ENCODE measurements around the gene FIBP. TPM values are rescaled to one million over a fixed set of nuclear protein-coding genes. Genes with fewer than 3 reads are reported as not detected.

FIBP gene
- total and polyA plus RNA-seq, 2 of the 8 experiments (the other 6 are each of a cell fraction or from before 2014, with no cell fraction given): 74.3 to 173 TPM

DNA sequence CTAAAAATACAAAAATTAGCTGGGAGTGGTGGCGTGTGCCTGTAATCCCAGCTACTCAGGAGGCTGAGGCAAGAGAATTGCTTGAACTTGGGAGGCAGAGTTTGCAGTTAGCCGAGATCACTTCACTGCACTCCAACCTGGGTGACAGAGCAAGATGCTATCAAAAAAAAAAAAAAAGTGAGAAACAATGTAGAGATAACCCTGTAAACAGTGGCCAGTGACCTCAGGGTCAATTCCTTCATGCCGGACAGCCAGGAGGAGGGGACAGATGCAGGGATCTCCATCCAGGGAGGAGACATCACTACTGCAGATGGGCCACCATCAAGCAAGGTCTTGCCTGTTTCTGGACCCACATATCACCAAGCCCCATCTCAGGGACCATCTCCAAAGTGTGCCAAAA is 40.5 kb downstream of the FIBP start:
- no peak overlapping the region for H2BK5ac ChIP-seq (ENCODE audit: low read depth, low read length)
- no peaks in the 10 kb centered on the region for H3K79me1 ChIP-seq (ENCODE audit: low read depth, low read length)
- no peak overlapping the region for H2BK15ac ChIP-seq (ENCODE audit: low read length)
- no peak overlapping the region for H3K4me3 ChIP-seq (ENCODE audit: extremely low read depth in 1 of 4, insufficient read depth in 2 of 4, low read depth in 3 of 4, low read length in 4 of 4)
- no peak overlapping the region for H3K27ac ChIP-seq (ENCODE audit: low read depth, low read length)
- H3K4ac ChIP-seq (replicated peaks; ENCODE audit: insufficient read length, low read depth, low read length): no peak overlapping the region
- 78% methylated on average over 3 of the region's 3 CpGs; no CpG with 5 or more reads in 1 of the 2 experiments for WGBS, 2 experiments (ENCODE audit: extremely low coverage in 1 of 2, insufficient coverage in 1 of 2, insufficient read length in 1 of 2, insufficient replicate concordance in 2 of 2, low coverage in 1 of 2, low lambda C conversion rate in 2 of 2, missing lambda C conversion rate in 1 of 2)
- H3K18ac ChIP-seq (ENCODE audit: extremely low read depth, low read length): no peak overlapping the region
- DNase-seq (ENCODE audit: low read depth in 1 of 2, low spot score in 2 of 2) (no peak), FAIRE-seq (no peak)
- H3K4me1 ChIP-seq (replicated peaks in 1 of 4; ENCODE audit: control insufficient read depth in 3 of 4, insufficient read depth in 4 of 4, low read length in 3 of 4): peaks cover 0 to 4% (median under 1%) of the 10 kb centered on the region in 4 experiments; a peak in 4 of 7 replicates
- H2BK120ac ChIP-seq (replicated peaks; ENCODE audit: low read depth, low read length): no peak overlapping the region
- no peak overlapping the region for H3K14ac ChIP-seq (ENCODE audit: insufficient read length)
- H3K27me3 ChIP-seq (replicated peaks in 1 of 4; ENCODE audit: control insufficient read depth in 3 of 4, extremely low read depth in 1 of 4, insufficient read depth in 3 of 4, low read length in 3 of 4): no peaks in the 10 kb centered on the region; a peak in 1 of 7 replicates
- H3K79me2 ChIP-seq (ENCODE audit: control insufficient read depth in 1 of 2, insufficient read depth in 2 of 2, low read length in 2 of 2): no peaks in the 10 kb centered on the region
- H3K23me2 ChIP-seq (ENCODE audit: low read depth, low read length): no peaks in the 10 kb centered on the region
- no peak overlapping the region for H2AFZ ChIP-seq (ENCODE audit: low read length)
- no peak overlapping the region for H3K4me2 ChIP-seq (ENCODE audit: insufficient read depth in 1 of 2, low read depth in 2 of 2, low read length in 2 of 2)
- ChIA-PET CTCF (ENCODE audit: partially characterized antibody) (interaction anchor here (0.7 to 15.2 kb wide), 6 partner anchors 14 to 205 kb away, joined by 4 to 283 read pairs (median 28); partner anchors contain the start of genes CCDC85B, CFL1, CTSW and FIBP), POLR2A (ENCODE audit: partially characterized antibody) (interaction anchor here (8.0 to 38.3 kb wide), 2 partner anchors 9 to 27 kb away, joined by 67 to 1071 read pairs; partner anchors contain the start of genes CCDC85B, CFL1, CTSW and EFEMP2)
- no peak overlapping the region for H2BK12ac ChIP-seq (ENCODE audit: low read depth, low read length)
- H3K9ac ChIP-seq (replicated peaks in 1 of 4; ENCODE audit: extremely low read depth in 1 of 4, low read depth in 3 of 4, low read length in 3 of 4): no peak overlapping the region
- H4K5ac ChIP-seq (ENCODE audit: insufficient read length, low read depth, low read length): no peak overlapping the region
- no peak for TF ChIP-seq CEBPB (IDR thresholded peaks at IDR 0.05; ENCODE audit: low read depth, low read length)
- TF ChIP-seq, protein P1, sequence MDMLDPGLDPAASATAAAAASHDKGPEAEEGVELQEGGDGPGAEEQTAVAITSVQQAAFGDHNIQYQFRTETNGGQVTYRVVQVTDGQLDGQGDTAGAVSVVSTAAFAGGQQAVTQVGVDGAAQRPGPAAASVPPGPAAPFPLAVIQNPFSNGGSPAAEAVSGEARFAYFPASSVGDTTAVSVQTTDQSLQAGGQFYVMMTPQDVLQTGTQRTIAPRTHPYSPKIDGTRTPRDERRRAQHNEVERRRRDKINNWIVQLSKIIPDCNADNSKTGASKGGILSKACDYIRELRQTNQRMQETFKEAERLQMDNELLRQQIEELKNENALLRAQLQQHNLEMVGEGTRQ (IDR thresholded peaks at IDR 0.05; ENCODE audit: low read length): no peak
- TF ChIP-seq HDAC6 (IDR thresholded peaks at IDR 0.05; ENCODE audit: low read depth, low read length): no peak
- TF ChIP-seq SIN3A (conservative IDR thresholded peaks at IDR 0.05 in 1 of 2, IDR thresholded peaks at IDR 0.05 in 1 of 2; ENCODE audit: low read depth in 1 of 2, low read length in 2 of 2): no peak
- no peak for TF ChIP-seq RFX5 (IDR thresholded peaks at IDR 0.05; ENCODE audit: borderline replicate concordance, low read depth, low read length)
- TF ChIP-seq RXRA (IDR thresholded peaks at IDR 0.05; ENCODE audit: insufficient read depth, low read depth, low read length): no peak
- TF ChIP-seq SRF (IDR thresholded peaks at IDR 0.05; ENCODE audit: low read depth, low read length): no peak
- no peak for TF ChIP-seq GABPA (IDR thresholded peaks at IDR 0.05; ENCODE audit: borderline replicate concordance, insufficient read depth, low read length)
- no peak for TF ChIP-seq CHD1 (IDR thresholded peaks at IDR 0.05; ENCODE audit: low read depth, low read length)
- no peak overlapping the region for H4K91ac ChIP-seq (replicated peaks; ENCODE audit: insufficient read length, low read length)
- H3K56ac ChIP-seq (replicated peaks; ENCODE audit: insufficient read length, low read depth, low read length): no peak overlapping the region
- peaks cover 7 to 10% of the 10 kb centered on the region in 2 experiments; a peak in 2 of 4 replicates for H3K9me3 ChIP-seq (ENCODE audit: insufficient read depth in 2 of 2, low read depth in 1 of 2, low read length in 1 of 2)
- no peak overlapping the region for H3K23ac ChIP-seq (ENCODE audit: insufficient read length)
- peaks cover 0 to 2% of the 10 kb centered on the region in 2 experiments for H4K20me1 ChIP-seq (replicated peaks in 1 of 2; ENCODE audit: control insufficient read depth in 1 of 2, insufficient read depth in 2 of 2, low read length in 2 of 2)
- H2BK20ac ChIP-seq (ENCODE audit: low read length): no peak overlapping the region
- no peak overlapping the region for H2AK5ac ChIP-seq (ENCODE audit: low read depth, low read length)
- H3K36me3 ChIP-seq (ENCODE audit: control insufficient read depth in 2 of 4, insufficient read depth in 4 of 4, low read length in 3 of 4): peaks cover 0 to 6% (median 4%) of the 10 kb centered on the region in 4 experiments; a peak in 5 of 8 replicates
- H4K8ac ChIP-seq (ENCODE audit: extremely low read depth, insufficient read depth, low read length): no peak overlapping the region
